H1 (cell line): ENCODE results near the gene PACC1.

ENCODE experiments used
- BACH1 ChIP-seq: IDR thresholded peaks from 2 replicates; pipeline ENCODE4 v1.6.1; 2012; ENCODE audit warnings: low read length, improper control_type of control experiment
- CBX8 ChIP-seq: fragments of 300-800, 300-1000 bp; sonication (generic); IDR thresholded peaks from 2 replicates; pipeline ENCODE4 v1.7.1; 2016; ENCODE audit warnings: low read depth, low read length, borderline replicate concordance
- CHD1 ChIP-seq: IDR thresholded peaks from 2 replicates; pipeline ENCODE4 v1.6.1; 2012; ENCODE audit warnings: low read depth, low read length, improper control_type of control experiment
- CHD7 ChIP-seq: fragments of 300-600 bp; sonication (generic); IDR thresholded peaks from 2 replicates; pipeline ENCODE4 v1.7.1; 2012; ENCODE audit warnings: low read length, moderate library complexity, mild to moderate bottlenecking, inconsistent platforms; ENCODE audit not compliant: insufficient replicate concordance
- CTCF ChIP-seq, 3 experiments: IDR thresholded peaks; 1 replicate in 2 of 3; 2 replicates in 1 of 3; pipeline versions ENCODE4 v1.5.1 to v1.6.1; 2011; ENCODE audit warnings: low read length in 3 of 3, mild to moderate bottlenecking in 3 of 3, inconsistent platforms in 2 of 3, low read depth in 1 of 3, moderate library complexity in 1 of 3; ENCODE audit not compliant: insufficient read depth in 1 of 3; ENCODE audit errors: control extremely low read depth in 1 of 3
- EP300 ChIP-seq, 2 experiments: IDR thresholded peaks; 1 replicate in 1 of 2; 2 replicates in 1 of 2; pipeline ENCODE4 v1.6.1; 2011 to 2012; ENCODE audit warnings: low read depth in 2 of 2, low read length in 2 of 2, mild to moderate bottlenecking in 2 of 2, borderline replicate concordance in 1 of 2, inconsistent platforms in 1 of 2, moderate library complexity in 1 of 2
- EZH2 ChIP-seq: fragments of 200-600 bp; sonication (generic); IDR thresholded peaks from 2 replicates; pipeline ENCODE4 v1.7.1; 2012; ENCODE audit warnings: low read depth, mild to moderate bottlenecking, moderate library complexity, low read length, inconsistent platforms; ENCODE audit not compliant: severe bottlenecking
- GTF2F1 ChIP-seq: IDR thresholded peaks from 2 replicates; pipeline ENCODE4 v1.6.1; 2012; ENCODE audit warnings: low read depth, low read length, improper control_type of control experiment, borderline replicate concordance
- KDM4A ChIP-seq: IDR thresholded peaks from one replicate; pipeline ENCODE4 v1.7.1; 2012; ENCODE audit warnings: low read depth, mild to moderate bottlenecking, moderate library complexity, low read length, inconsistent platforms; ENCODE audit not compliant: severe bottlenecking
- SP1 ChIP-seq: IDR thresholded peaks from 2 replicates; pipeline ENCODE4 v1.6.1; 2011; ENCODE audit warnings: low read depth, low read length
- SRF ChIP-seq: IDR thresholded peaks from 2 replicates; pipeline ENCODE4 v1.6.1; 2011; ENCODE audit warnings: mild to moderate bottlenecking, low read depth, low read length, moderate library complexity
- YY1 ChIP-seq: IDR thresholded peaks from 2 replicates; pipeline ENCODE4 v1.6.1; 2011; ENCODE audit warnings: low read depth, mild to moderate bottlenecking, low read length

GRCh38 chr1:212386029-212386428 is 28.7 kb downstream of the PACC1 start:
- TF ChIP-seq YY1 = no peak
- no peak for TF ChIP-seq CHD1
- TF ChIP-seq BACH1 = no peak
- TF ChIP-seq SRF = no peak
- TF ChIP-seq CBX8 = no peak
- no peak for TF ChIP-seq CTCF (IDR thresholded peaks at IDR 0.05; ENCODE audit: control extremely low read depth in 1 of 3, insufficient read depth in 1 of 3, low read depth in 1 of 3, low read length in 3 of 3)
- TF ChIP-seq EP300 (IDR thresholded peaks at IDR 0.05; ENCODE audit: borderline replicate concordance in 1 of 2, low read depth in 2 of 2, low read length in 2 of 2) = no peak
- TF ChIP-seq KDM4A = no peak
- TF ChIP-seq SP1 = no peak
- no peak for TF ChIP-seq EZH2
- no peak for TF ChIP-seq CHD7
- no peak for TF ChIP-seq GTF2F1
